HL-60/S4 treated with retinoic acid at 250 ng/mL for 4 days and 3 days (cell line): Measurements from ENCODE around the gene L3HYPDH.

Source experiments
- in situ Hi-C: fragments of 300-500 bp; cut with MboI; formaldehyde crosslinking; loops from 2 replicates; pipeline ENCODE4 v1.7.0; 2022; ENCODE audit warnings: low sequenced_read_pairs

L3HYPDH gene

DNA sequence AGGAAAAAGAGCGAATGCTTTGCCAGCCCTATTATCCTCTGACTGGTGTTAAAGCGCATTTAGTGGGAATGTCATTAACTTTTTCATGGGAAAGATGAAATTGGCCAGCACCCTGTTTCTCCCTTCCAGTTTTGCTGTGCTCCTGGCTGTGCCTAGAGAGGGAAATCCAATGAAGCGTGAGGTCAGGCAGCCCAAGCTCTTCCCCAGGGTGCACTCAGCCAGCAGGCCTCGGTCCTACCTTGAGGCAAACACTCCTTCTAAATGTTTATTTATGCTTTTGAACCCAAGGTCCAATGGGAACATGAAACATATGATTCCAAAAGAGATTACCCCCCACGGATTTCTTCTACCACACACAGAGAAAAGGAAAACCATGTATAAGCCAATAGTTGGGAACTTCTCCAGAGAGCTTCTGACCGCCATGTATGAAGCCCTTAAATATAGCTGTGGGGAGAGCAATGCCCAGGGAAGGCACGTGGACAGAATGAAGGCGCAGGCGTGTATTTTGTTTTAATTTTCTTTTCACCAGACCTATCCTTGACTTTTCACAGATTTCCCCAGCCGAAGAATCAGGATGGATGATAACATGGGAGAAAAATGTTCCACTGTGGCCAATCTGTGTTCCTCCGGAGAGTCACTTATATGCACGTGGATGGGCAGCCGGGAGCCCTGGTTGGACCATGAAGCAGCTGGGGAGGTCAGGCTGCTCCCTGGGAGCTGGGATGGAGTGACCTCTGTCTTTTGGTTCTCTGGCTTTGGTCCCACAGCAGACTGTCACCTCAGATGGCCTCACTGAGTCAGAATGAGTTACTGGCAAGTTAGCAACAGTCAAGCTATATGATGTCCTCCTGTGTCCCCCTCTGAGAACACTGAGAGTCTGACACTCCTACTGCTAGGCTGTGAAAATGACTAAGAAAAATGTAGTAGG is 56.3 kb downstream of the L3HYPDH start:
- in situ Hi-C loops: no loop called here

DNA sequence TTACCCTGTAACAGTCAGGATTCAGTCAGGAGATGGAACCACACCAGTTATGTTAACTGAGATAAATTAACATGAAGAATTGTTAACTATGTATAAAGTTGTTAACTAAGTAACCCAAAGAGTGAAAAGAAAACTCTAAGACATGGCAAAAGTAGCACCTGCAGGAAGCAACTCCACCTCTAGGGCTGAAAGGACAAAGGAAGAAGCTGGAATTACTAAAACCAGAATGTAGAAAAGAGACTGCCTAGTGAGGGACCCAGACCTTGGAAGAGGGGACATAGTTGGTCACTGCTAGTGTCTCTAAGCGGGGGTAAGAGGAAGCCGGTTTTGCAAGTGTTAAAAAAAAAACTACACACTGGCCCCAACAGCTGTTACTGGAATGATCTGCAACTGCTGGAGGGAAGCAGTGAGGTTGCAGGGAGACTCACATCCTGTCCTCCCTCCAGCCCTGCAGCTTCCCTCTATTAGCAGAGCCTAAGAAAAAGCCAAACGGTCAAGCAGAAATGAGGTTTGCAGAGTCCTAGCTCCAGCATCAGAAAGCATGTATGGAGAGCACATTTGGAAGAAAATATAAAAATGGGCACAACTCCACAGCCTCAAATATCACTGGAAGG is 58.8 kb downstream of the L3HYPDH start:
- in situ Hi-C loops: no loop called here

- in situ Hi-C loops: no loop called here
These were observed 59.7 kb downstream of the L3HYPDH start for GRCh38 chr14:59424341-59425071.
